KMS-11 (cell line): ENCODE measurements around the gene NKD1.

Experiments used
- H2AFZ ChIP-seq: fragments of 200-600 bp; sonication (generic); 2 replicates; pipeline ENCODE4 v1.6.1; 2016; ENCODE audit warnings: antibody characterized with exemption, mixed run types, low read depth
- H3K27ac ChIP-seq: fragments of 200-600 bp; sonication (generic); 2 replicates; pipeline ENCODE4 v1.6.1; 2016; ENCODE audit warnings: mild to moderate bottlenecking, mixed run types
- H3K27me3 ChIP-seq: fragments of 200-600 bp; sonication (generic); 2 replicates; pipeline ENCODE4 v1.6.1; 2017; ENCODE audit warnings: mild to moderate bottlenecking, low read depth, mixed run types, moderate library complexity; ENCODE audit not compliant: insufficient read depth
- H3K36me3 ChIP-seq: fragments of 200-600 bp; sonication (generic); 2 replicates; pipeline ENCODE4 v1.6.1; 2017; ENCODE audit warnings: mild to moderate bottlenecking, mixed run types; ENCODE audit not compliant: insufficient read depth
- H3K4me1 ChIP-seq: fragments of 200-600 bp; sonication (generic); 2 replicates; pipeline ENCODE4 v1.6.1; 2016; ENCODE audit warnings: mild to moderate bottlenecking, low read depth, mixed run types; ENCODE audit not compliant: poor library complexity, severe bottlenecking
- H3K4me2 ChIP-seq: fragments of 200-600 bp; sonication (generic); 2 replicates; pipeline ENCODE4 v1.7.0; 2016; ENCODE audit warnings: mild to moderate bottlenecking, mixed run types
- H3K4me3 ChIP-seq: fragments of 200-600 bp; sonication (generic); IDR thresholded peaks from 2 replicates; pipeline ENCODE4 v1.6.1; 2017; ENCODE audit warnings: low read depth, low read length, mixed read lengths; ENCODE audit not compliant: insufficient read depth
- H3K79me2 ChIP-seq: fragments of 200-600 bp; sonication (generic); 2 replicates; pipeline ENCODE4 v1.6.1; 2016; ENCODE audit warnings: low read depth, mixed run types; ENCODE audit not compliant: insufficient read depth
- H3K9ac ChIP-seq: fragments of 200-600 bp; sonication (generic); 2 replicates; pipeline ENCODE4 v1.6.1; 2016; ENCODE audit warnings: mild to moderate bottlenecking, mixed run types
- H4K20me1 ChIP-seq: fragments of 200-600 bp; sonication (generic); 2 replicates; pipeline ENCODE4 v1.6.1; 2016; ENCODE audit warnings: mild to moderate bottlenecking, mixed run types; ENCODE audit not compliant: insufficient read depth
- CTCF ChIP-seq: fragments of 200-600 bp; sonication (generic); conservative IDR thresholded peaks from 2 replicates; pipeline ENCODE4 v1.6.1; 2017; ENCODE audit warnings: low read depth, mild to moderate bottlenecking, antibody characterized with exemption, low read length, moderate library complexity, mixed read lengths

NKD1 gene

GRCh38 chr16:50542703-50543102, 5.5 kb upstream of the NKD1 start:
- Histone ChIP-seq H3K36me3 (no peaks in the 10 kb centered on the region), H3K9ac (no peak overlapping the region), H3K4me2 (no peak overlapping the region), H3K27ac (no peak overlapping the region), H3K79me2 (no peaks in the 10 kb centered on the region), H3K4me3 (no peak overlapping the region), H3K27me3 (no peaks in the 10 kb centered on the region; the same call in 1 of the 2 replicates), H3K4me1 (no peaks in the 10 kb centered on the region), H2AFZ (no peak overlapping the region), H4K20me1 (no peaks in the 10 kb centered on the region)
- TF ChIP-seq CTCF = no peak

GRCh38 chr16:50546125-50546524, 2.1 kb upstream of the NKD1 start:
- Histone ChIP-seq H4K20me1 (no peaks in the 10 kb centered on the region), H2AFZ (no peak overlapping the region), H3K27me3 (peaks cover 3% of the 10 kb centered on the region; the same call in 1 of the 2 replicates), H3K9ac (no peak overlapping the region), H3K27ac (no peak overlapping the region), H3K4me2 (no peak overlapping the region), H3K79me2 (no peaks in the 10 kb centered on the region), H3K4me3 (no peak overlapping the region), H3K36me3 (no peaks in the 10 kb centered on the region), H3K4me1 (no peaks in the 10 kb centered on the region)
- no peak for TF ChIP-seq CTCF

- no peaks in the 10 kb centered on the region for H4K20me1 ChIP-seq
- H3K27ac ChIP-seq = no peak overlapping the region
- H3K79me2 ChIP-seq = no peaks in the 10 kb centered on the region
- no peaks in the 10 kb centered on the region for H3K4me1 ChIP-seq
- H3K4me2 ChIP-seq = peak overlapping the region; percentile 63
- TF ChIP-seq CTCF = 0 out of 2 replicates have a peak, but pooled peaks have one; percentile 32
- H3K4me3 ChIP-seq = no peak overlapping the region
- H3K9ac ChIP-seq = no peak overlapping the region
- H2AFZ ChIP-seq = peak overlapping the region; percentile 65; the same call in 1 of the 2 replicates
- H3K27me3 ChIP-seq = peaks cover 3% of the 10 kb centered on the region; the same call in 1 of the 2 replicates
- no peaks in the 10 kb centered on the region for H3K36me3 ChIP-seq
Measured at GRCh38 chr16:50547340-50548124, 664 bp upstream of the NKD1 start.

- Histone ChIP-seq H4K20me1 (no peaks in the 10 kb centered on the region), H2AFZ (peak overlapping the region; percentile 79; the same call in 1 of the 2 replicates), H3K27me3 (peaks cover 3% of the 10 kb centered on the region; the same call in 1 of the 2 replicates), H3K4me3 (no peak overlapping the region), H3K27ac (no peak overlapping the region), H3K4me2 (no peak overlapping the region), H3K9ac (no peak overlapping the region), H3K36me3 (no peaks in the 10 kb centered on the region), H3K79me2 (no peaks in the 10 kb centered on the region), H3K4me1 (no peaks in the 10 kb centered on the region)
- TF ChIP-seq CTCF = no peak
Measured at GRCh38 chr16:50548909-50549560, 839 bp downstream of the NKD1 start.
